GM18519 (cell line): ENCODE measurements around the gene RUNX2.
A peak's percentile ranks its signal among the peaks of the same experiment; 100 is the strongest.

Source experiments
- ATAC-seq: cut with Tn5 transposase; IDR thresholded peaks from one replicate; pipeline ENCODE4 v1.9.1; 2021; ENCODE audit warnings: mild to moderate bottlenecking, moderate library complexity; ENCODE audit not compliant: unreplicated experiment, low FRiP score

Gene RUNX2

DNA sequence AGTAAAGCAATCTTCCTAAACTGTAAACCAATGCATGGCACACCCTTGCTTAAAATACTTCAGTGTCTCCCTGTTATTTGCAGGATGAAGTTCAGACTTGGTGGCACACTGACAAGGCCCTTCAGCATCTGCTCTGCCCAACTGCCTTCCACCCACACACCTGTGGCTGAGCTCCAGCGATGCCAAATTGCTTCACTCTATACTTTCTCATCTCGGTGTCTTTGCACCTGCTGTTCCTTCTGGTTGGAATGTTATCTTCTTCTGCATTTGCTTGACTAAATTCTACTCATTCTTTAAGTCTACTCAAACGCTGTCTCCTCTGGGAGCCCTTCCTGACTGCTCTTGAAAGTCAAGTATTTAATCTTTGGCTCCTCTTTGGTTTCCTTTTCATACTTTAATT lies 149.7 kb downstream of the RUNX2 start:
- no peak for ATAC-seq

DNA sequence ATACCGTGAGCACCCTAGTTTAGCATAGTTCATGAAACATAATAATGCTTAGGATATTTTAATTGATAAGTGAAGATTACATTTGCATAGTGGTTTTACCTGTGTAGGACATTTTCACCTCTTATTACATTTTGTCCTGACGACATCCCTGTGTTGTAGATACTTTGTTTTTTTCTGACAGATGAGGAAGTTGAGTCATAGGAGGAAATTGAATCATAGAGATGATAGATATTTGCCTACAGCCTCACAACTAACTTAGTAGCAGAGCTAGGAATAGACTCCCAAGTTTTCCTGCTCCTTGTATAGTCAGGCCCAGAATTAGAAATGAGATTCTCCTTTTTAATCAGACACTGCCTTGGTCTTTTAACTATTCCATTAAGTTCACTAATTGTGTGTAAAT lies 150.1 kb downstream of the RUNX2 start:
- no peak for ATAC-seq

DNA sequence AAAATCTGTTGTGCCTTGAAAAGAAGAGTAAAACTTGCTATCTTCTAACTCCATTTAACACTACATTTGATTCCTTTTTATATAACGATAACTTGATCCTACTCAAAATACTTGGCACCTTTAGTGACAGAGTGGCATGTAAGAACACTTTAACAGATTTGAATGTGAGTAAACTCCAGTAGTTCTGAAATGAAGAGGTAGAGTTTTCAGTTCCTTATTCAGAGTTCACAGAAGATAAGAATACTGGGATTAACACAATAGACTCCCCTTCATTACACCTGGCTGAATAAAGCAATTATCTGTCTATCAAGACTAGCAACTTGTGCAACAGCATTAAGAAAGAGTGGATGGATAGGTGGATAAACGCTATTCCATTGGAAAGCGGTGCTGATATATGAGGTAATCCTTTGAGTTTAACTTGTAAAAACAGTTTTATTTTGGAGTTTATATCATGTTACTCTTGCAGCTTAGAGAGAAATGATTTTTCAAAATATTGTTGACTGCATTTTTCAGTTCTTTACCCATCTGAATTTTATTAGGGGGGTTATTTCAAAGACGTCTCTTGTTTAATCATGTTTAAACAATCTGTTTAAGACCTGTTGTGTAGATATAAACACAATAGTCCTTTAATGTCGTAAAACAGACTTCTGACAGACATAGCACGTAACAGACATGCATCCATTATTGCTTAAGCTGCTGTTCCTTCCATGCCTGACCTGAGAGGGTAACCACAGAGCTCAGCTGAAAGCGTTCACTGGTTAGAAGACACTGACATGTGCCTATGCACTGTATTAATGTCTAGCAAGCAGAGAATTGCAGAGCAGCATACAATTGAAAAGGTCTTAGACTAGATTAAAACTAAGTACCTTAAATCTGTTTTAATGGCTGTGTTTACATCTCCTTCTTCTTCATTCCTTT lies 152.0 kb downstream of the RUNX2 start:
- ATAC-seq: peak; percentile 87

DNA sequence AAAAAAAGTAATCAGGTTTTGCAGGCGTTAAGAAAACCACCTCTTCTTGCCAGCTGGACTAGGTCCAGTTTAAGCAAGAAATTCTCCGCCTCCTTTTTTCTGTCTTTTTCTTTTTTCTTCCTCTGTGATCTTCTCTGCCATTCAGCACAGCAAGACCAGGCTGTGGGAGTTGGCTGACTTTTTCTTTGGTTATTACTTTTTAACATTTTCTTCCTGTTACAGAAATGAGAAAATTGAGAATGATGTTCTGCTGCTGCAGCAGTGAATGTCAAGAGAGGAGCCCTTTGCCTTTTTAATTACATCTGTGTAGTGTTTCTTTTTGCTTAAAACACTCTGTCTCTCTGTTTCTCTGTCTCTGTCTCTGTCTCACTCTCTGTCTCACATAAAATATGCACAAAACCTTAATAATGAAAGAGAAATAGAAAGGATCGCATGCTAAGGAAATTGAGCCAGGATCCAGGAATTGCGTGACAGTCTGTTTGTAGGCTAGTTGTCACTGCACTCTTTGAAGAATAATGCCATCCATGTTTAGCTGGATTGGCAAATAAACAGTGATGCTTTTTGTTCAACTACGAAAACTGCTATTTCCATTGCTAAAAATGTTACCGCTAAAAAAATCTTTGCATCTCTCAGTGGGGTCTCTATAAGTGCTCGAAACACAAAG lies 152.8 kb downstream of the RUNX2 start:
- no peak for ATAC-seq

DNA sequence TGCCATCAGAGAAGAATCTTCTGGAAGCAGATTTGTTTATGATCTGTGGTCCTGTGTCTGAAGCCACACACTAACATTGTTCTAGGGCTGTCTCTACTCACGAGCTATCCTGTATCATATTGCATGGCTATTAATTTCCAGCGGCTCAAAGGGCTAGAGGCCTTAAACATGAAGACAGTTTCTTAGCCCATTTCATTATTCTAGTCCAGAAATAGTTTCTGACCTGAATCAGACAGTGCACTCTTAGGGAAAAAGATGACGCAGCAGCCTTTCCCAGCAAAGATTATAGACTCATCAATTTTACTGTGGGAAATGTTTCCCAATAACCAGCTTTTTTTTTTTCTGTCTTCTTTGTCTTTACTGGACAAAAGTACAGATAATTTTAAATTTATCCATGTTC lies 154.9 kb downstream of the RUNX2 start:
- no peak for ATAC-seq

DNA sequence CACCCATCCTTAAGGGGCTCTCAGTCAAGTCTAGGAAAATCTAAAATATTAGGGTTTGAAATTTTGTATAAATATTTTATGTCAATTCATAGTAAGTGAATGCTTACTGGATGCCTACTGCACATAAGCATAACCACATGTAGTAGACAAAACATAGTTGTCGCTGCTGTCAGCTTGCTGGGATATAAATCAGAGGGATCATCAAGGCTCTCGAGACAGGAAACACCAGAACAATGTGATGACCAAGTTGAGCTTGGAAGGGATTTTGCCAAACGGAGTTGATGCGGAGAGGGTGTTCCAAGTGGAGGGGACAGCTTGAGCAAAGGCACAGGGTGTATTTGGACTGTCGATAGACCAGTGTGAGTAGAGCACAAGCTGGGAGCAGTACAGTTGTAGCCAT lies 155.4 kb downstream of the RUNX2 start:
- no peak for ATAC-seq

DNA sequence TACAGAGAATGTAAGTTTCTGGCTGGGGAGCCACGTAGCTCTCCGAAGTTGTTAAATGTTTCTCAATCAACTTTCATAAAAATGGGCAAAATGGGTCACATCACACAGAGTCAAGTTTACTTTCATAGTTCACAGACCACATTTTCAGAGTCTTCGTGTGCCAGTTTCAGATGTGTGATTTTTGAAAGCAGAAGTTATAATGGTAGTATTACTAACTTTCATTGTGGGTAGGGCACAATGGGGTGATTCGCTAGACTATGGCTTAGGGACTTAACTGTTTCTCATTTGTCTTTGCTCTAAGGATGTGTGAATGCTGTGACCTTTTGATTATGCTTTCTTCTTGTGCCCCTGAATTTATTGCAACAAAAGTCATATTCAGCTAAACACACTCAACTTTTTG lies 158.6 kb downstream of the RUNX2 start:
- ATAC-seq: no peak

DNA sequence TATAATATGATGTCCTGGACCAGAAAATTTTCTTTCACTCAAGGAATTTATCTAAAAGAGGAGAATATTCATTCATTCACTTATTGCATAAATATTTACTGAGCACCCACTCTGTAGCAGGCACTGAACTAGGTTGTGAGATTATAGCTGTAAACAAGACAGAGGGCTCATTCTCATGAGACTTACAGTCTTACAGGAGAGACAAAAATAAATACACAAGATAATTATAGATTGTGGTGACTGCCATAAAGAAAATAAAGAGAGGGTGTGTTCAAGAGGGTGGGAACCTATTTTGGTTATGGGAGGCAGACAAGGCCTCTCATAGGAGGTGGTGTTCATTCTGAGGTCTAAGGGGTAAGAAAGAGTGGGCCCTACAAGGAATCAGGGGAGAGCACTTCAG lies 159.5 kb downstream of the RUNX2 start:
- ATAC-seq: no peak

DNA sequence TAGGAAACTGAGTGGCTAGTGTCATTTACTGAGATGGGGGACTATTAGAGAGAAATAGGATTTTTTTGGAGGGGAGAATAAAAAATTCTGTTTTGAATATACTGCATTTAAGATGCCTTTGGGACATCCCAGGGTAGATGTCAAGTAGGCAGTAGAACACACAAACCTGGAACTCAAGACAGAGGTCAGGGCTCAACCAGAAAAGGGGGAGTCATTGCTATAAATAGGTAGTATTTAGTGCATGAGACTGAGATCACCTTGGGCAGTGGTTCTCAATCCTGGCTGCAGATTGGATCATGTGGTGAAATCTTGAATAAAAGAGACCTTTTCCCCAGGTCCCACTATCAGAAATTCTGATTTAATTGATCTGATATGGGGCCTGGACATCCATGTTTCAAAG lies 160.1 kb downstream of the RUNX2 start:
- no peak for ATAC-seq

DNA sequence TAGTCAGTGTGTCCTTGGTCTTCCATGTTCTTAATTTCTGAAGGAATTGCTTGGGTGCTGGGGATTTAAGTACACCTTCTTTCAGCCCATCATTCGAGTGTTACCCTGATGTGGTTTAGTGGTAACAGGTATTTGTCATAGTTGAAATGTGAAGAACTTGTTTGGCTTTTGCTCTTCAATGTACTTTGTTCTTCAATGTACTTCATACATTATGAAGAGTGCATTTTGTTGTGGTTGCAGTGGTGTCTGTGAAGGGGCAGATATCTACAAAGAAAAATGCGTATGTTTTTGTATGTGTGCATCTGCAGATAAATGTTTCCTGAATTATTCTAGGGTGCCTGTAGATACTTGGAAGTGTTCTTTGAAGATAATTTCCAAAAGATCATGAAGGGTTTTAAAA lies 160.8 kb downstream of the RUNX2 start:
- no peak for ATAC-seq

DNA sequence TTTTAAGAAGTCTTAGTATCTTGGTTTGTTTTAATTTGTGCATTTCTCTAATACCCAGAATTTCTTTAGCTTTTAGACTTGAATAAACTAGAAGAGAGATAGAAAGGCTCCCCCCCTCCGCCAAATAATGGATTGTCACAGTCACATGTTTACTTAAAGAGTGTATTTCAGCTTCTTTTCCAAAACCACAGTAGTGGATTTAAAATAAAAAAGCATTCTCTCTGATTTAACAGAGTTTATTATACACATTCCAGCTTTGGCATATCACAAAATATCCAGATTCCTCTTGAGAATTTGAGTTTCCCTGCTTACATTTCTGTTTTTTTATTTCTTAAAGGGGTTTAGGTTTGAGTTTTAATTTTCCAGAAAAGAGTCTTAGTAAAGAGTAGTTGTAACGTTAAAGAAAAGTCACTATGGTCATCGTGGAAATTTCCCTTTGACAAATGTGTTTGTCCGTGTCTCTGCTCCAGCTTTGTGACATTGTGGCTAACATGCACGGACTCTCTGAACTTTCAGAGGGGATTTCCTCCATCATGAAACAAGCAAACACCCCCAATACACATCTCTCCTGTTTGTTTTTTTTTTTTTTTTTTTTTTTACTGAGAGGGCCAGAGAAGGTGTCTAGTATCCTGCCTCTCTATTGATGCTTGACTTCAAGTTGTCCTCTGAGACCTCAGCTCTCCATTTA lies 163.1 kb downstream of the RUNX2 start:
- no peak for ATAC-seq

DNA sequence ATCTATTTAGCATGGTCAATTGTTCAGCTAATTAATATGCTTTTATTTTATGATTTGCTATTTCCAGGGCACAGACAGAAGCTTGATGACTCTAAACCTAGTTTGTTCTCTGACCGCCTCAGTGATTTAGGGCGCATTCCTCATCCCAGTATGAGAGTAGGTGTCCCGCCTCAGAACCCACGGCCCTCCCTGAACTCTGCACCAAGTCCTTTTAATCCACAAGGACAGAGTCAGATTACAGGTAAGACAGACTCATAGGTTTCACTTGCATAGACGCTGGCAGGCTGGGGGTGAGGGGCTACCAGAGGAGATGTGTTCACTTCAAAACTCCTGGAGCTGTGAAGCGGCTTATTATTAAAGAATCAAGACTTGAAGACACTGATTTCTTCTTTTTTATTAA lies 163.7 kb downstream of the RUNX2 start:
- no peak for ATAC-seq

DNA sequence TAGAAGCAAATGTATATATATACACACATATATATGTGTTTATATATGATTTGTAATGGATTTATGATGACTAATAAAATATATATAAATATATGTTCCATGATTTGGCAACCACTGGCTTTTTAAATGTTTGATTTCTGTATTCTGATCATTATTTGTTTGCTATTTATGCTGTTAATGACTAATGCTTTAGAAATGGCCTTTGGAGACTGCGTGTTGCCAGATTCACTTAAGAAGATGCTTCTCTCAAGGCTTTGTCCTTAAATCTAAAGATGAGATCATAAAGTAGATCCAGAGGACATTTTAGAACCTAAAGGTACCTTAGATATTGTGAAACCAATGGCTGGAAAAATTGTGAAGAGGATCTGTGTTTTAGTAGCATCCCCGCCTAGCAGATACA lies 165.6 kb downstream of the RUNX2 start:
- no peak for ATAC-seq

DNA sequence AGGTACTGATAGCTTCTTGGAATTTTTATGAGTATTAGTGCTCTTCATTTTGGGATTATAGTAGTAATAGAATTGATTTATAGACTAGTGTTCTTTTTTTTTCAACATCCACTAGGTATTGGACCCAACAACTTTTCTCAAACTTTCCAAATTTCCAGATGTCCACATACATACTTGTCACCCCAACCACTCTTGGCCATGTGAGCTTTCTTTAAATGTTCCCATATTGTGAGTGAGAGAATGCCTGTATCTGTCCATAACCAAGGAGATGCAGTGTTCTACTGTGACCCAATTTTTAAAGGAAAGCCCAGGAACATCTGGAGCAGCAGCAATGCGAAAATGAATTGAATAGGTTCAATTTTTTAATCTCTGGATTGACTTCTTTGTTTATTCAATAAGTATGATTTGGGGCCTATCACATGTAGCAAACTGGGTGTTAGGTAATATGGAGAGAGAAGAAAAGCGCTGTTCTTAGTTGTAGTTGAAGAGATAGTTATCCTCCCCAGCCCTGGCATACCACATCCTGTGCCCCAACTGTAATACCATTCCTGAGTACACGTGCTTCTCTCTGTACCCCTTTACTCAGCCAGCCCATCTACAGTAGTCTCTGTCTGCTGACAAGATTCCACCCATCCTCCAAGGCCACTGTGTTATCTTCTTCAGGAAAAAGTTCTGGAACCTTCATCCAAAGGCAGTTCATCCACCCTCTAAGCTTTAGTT lies 166.4 kb downstream of the RUNX2 start:
- no peak for ATAC-seq

DNA sequence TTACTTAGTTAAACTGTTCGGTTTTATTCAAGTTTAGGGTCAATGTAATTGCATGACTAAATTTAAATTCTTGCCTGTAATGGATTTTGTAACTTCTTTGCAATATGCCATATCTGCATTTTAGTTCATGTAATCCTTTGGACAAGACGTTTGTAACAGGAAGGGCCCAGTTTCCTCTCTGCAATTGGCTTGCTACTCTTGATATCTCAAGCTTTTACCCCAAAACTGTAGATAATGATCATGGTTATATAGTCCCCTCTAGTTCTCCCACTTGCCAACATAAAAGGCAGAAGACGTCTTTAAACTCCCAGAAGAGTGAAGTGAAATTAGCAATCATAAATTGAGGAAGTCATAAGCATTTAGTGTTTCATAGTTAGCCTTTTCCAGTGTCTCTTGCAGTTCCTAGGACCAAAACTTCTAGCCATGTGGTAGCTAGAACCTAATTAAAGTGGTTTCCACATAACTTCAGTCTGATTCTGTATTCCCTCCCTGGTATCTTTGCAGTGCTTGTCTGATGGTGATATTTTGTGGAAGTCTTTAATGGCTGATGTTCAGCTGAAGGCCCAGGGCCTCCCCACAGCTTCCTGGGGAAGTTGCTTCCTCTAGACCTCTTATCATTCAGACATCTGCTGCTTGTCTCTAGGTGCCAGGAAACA lies 167.4 kb downstream of the RUNX2 start:
- no peak for ATAC-seq

DNA sequence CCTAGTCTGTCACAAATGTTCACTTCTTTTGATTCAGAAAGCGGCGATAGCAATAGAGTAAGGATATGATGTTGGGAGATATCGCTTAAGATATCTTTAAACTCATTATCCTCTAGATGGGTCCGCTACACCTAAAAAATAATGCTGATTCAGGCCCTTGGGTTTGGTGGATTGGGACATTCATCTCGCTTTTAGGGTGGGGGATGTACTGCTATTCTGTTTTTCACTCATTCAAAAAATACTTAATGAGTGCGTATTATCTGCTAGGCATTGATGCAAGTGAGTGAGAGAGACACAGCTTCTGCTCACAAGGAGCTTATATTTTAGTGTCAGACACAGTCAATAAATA lies 167.9 kb downstream of the RUNX2 start:
- no peak for ATAC-seq

DNA sequence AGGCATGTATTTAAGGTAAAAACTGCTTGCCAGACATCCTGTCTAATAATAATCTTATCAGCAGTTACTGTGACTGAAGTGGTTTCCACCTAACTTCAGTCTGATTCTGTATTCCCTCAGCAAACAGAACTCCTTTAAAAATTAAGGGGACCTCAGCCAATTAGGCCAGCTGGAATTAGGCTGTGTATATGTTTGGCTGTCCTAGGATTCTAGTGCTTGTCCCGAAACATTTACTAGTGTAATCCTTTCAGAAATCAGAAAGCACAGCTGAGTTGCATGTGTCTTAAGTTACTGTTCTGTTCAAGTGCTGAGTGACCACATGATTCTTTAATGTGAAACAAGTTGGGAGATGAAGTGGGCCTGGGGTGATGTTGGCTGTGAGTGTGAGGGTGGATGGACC lies 170.5 kb downstream of the RUNX2 start:
- ATAC-seq: no peak

DNA sequence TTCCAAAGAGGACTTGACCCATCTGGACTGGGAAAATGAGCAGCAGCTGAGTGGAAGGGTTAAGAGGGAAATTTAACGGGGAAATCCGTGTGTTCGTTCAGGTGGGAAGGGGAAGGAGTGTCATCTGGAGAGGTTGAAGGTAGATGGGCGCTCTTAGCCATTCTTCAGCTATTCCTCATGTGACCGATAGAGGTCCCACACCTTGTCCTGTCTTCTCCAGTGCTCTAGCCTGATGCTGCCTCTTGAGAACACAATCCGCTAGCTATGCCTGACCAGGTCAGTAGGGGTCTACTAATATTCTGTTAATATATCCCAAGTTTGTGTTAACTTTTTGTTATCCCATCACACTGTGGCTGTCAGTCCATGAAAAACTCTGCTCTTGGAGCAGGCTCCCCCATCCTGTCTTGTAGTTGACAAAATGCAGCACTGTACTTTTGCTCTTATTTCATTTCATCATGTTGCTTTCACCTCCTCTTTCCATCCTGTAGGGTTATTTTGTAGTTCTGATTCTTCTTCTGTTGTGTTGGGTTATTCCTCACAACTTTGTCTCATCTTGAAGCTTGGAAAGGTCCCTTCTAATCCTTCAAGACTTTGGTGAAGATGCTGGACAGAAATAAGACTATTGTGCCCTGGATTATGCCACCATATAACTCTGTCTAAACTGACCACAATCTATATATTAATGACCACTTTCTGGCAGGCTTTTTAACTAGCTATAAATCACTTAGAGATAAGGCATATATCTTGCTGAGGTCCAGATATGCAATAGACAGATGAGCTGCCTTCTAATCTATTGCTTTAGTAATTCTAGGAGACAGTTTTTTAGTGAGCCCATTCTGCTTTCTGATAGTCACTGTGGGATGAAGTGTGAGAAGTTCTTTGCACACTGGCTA lies 173.0 kb downstream of the RUNX2 start:
- no peak for ATAC-seq

DNA sequence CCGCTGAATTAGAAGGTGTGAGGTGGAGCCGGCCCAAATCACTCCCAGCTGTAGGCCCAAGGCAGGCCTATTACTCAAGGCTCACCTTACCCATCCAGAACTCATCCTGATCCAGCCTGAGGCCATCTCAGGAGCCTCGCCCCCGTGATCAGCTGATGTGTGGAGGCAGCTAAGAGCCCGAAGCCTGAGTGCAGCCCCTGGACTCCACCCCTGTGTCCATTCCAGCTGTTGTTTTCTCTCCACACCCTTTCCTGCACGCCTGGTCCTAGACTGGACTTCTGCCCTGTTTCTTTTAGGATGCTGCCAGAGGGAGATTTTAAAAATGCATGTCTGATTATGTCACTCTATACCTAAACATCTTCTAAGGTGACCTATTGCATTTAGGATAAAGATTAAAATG lies 174.3 kb downstream of the RUNX2 start:
- ATAC-seq: no peak
